Stimulated activated CD8-positive, alpha-beta memory T cell treated with anti-CD3 and anti-CD28 coated beads, Interleukin-15, amount 100 ng/mL, for 1 hour (primary cell): ENCODE measurements around the gene SREBF2.

ENCODE experiments used
- DNase-seq: peaks from one replicate; pipeline ENCODE4 v3.0.0-alpha.2; 2020; ENCODE audit warnings: low read depth

The SREBF2 gene

GRCh38 chr22:41922328-41922727 lies 89.4 kb downstream of the SREBF2 start:
- DNase-seq: no peak

- DNase-seq: no peak
Observed at GRCh38 chr22:41922940-41923594, 90.2 kb downstream of the SREBF2 start.

- no peak for DNase-seq
Observed at GRCh38 chr22:41923595-41924276, 90.8 kb downstream of the SREBF2 start.

- peak; percentile 57 for DNase-seq
Observed at GRCh38 chr22:41925783-41926460, 93.0 kb downstream of the SREBF2 start.

GRCh38 chr22:41927813-41928212 lies 94.9 kb downstream of the SREBF2 start:
- no peak for DNase-seq

GRCh38 chr22:41928593-41929417 lies 95.9 kb downstream of the SREBF2 start:
- DNase-seq: no peak

GRCh38 chr22:41929418-41929810 lies 96.5 kb downstream of the SREBF2 start:
- no peak for DNase-seq

- DNase-seq: no peak
Observed at GRCh38 chr22:41931701-41932269, 98.9 kb downstream of the SREBF2 start.

- no peak for DNase-seq
Observed at GRCh38 chr22:41932353-41932752, 99.4 kb downstream of the SREBF2 start.

GRCh38 chr22:41933411-41934177 lies 100.7 kb downstream of the SREBF2 start:
- no peak for DNase-seq

- DNase-seq: no peak
Observed at GRCh38 chr22:41934284-41935014, 101.5 kb downstream of the SREBF2 start.

- DNase-seq: no peak
Observed at GRCh38 chr22:41935015-41935351, 102.1 kb downstream of the SREBF2 start.

- DNase-seq: no peak
Observed at GRCh38 chr22:41935509-41935908, 102.6 kb downstream of the SREBF2 start.

GRCh38 chr22:41936894-41937169 lies 103.9 kb downstream of the SREBF2 start:
- DNase-seq: no peak

- peak; percentile 93 for DNase-seq
Observed at GRCh38 chr22:41939981-41940831, 107.3 kb downstream of the SREBF2 start.

GRCh38 chr22:41940832-41941765 lies 108.2 kb downstream of the SREBF2 start:
- DNase-seq: peak; percentile 82

- no peak for DNase-seq
Observed at GRCh38 chr22:41943661-41944209, 110.8 kb downstream of the SREBF2 start.

GRCh38 chr22:41946629-41947423 lies 113.9 kb downstream of the SREBF2 start, which contains the start of gene CENPM:
CENPM (minus strand) TSS chr22:41947152; CDS start chr22:41947076, 76 bp downstream.
- peak; percentile 71 for DNase-seq
